PC-3 (cell line): ENCODE measurements around the gene IL3. TPM values are rescaled to one million over a fixed set of nuclear protein-coding genes. Genes with fewer than 3 reads are reported as not detected.

Source experiments
- ATAC-seq: fragments of 200-7000 bp; cut with Tn5 transposase; 2 replicates; pipeline ENCODE4 v1.9.1; 2020; ENCODE audit warnings: mild to moderate bottlenecking, moderate library complexity
- BruUV-seq: library from RNA; stranded (reverse); fragments of 400-500 nt; replicated peaks from 2 replicates; lab custom pipeline; 2021; lab: Mats Ljungman, UMichigan
- CTCF ChIA-PET: fragments of 300-600 bp; sonication (Branson Sonifier 250); formaldehyde crosslinking; loops from one replicate; lab custom pipeline; 2022; ENCODE audit warnings: antibody characterized with exemption; lab: Charles Lee
- POLR2A ChIA-PET: fragments of 300-600 bp; sonication (Branson Sonifier 250); formaldehyde crosslinking; loops from one replicate; lab custom pipeline; 2022; ENCODE audit warnings: antibody characterized with exemption; ENCODE audit not compliant: unreplicated experiment; lab: Charles Lee
- DNase-seq: peaks from one replicate; pipeline ENCODE4 v3.0.0-alpha.2; 2015
- H2AFZ ChIP-seq: fragments of 300-600 bp; sonication (generic); 2 replicates; pipeline ENCODE4 v1.6.0; 2016; ENCODE audit warnings: antibody characterized with exemption, low read length
- H3F3A ChIP-seq: fragments of 300-600 bp; sonication (generic); one replicate; pipeline ENCODE4 v1.6.0; 2017; ENCODE audit warnings: antibody characterized with exemption, low read length, control low read depth, mild to moderate bottlenecking; ENCODE audit not compliant: unreplicated experiment
- H3K27ac ChIP-seq: fragments of 300-600 bp; sonication (generic); 2 replicates; pipeline ENCODE4 v1.5.1; 2016; ENCODE audit warnings: mild to moderate bottlenecking, low read length
- H3K27me3 ChIP-seq: fragments of 300-600 bp; sonication (generic); 2 replicates; pipeline ENCODE4 v1.6.1; 2016; ENCODE audit warnings: low read length, mixed read lengths
- H3K36me3 ChIP-seq: fragments of 300-600 bp; sonication (generic); 2 replicates; pipeline ENCODE4 v1.6.1; 2016; ENCODE audit warnings: low read depth, mixed run types, low read length, mixed read lengths
- H3K4me1 ChIP-seq: fragments of 300-600 bp; sonication (generic); 2 replicates; pipeline ENCODE4 v1.5.1; 2016; ENCODE audit warnings: low read length; ENCODE audit not compliant: insufficient read depth
- H3K4me2 ChIP-seq: fragments of 300-600 bp; sonication (generic); 2 replicates; pipeline ENCODE4 v1.6.0; 2016; ENCODE audit warnings: low read length
- H3K4me3 ChIP-seq: fragments of 300-600 bp; sonication (generic); 2 replicates; pipeline ENCODE4 v1.5.1; 2016; ENCODE audit warnings: mild to moderate bottlenecking, low read length, mixed read lengths
- H3K79me2 ChIP-seq: fragments of 300-600 bp; sonication (generic); 2 replicates; pipeline ENCODE4 v1.6.1; 2017; ENCODE audit warnings: low read length, mixed read lengths
- H3K9ac ChIP-seq: fragments of 300-600 bp; sonication (generic); 2 replicates; pipeline ENCODE4 v1.6.0; 2016; ENCODE audit warnings: mild to moderate bottlenecking, low read length
- H3K9me2 ChIP-seq: fragments of 300-600 bp; sonication (generic); replicated peaks from 2 replicates; pipeline ENCODE4 v1.6.1; 2016; ENCODE audit warnings: mixed run types, low read length, mixed read lengths
- H3K9me3 ChIP-seq: fragments of 300-600 bp; sonication (generic); 2 replicates; pipeline ENCODE4 v1.6.1; 2016; ENCODE audit warnings: low read length, mixed read lengths
- H4K20me1 ChIP-seq: fragments of 300-600 bp; sonication (generic); 2 replicates; pipeline ENCODE4 v1.6.1; 2016; ENCODE audit warnings: low read length, mixed read lengths
- EZH2 ChIP-seq: fragments of 300-600 bp; sonication (generic); IDR thresholded peaks from one replicate; pipeline ENCODE4 v1.6.1; 2017; ENCODE audit warnings: antibody characterized with exemption, mild to moderate bottlenecking, low read length; ENCODE audit not compliant: unreplicated experiment
- EZH2phosphoT487 ChIP-seq: fragments of 300-600 bp; sonication (generic); IDR thresholded peaks from 2 replicates; pipeline ENCODE4 v1.6.1; 2018; ENCODE audit warnings: mild to moderate bottlenecking, antibody characterized with exemption, low read length, borderline replicate concordance
- intact Hi-C: fragments of 100-400 bp; cut with micrococcal nuclease; formaldehyde crosslinking; loops from 2 replicates; pipeline ENCODE4 v1.9.0; 2023
- total RNA-seq: library from RNA; depleted of rRNA; stranded (reverse); fragments of >200 nt; gene quantifications from 2 replicates; pipeline ENCODE4 v1.2.3, GENCODE V29; 2014
- TF ChIP-seq, protein P1 (sequence below): fragments of 300-600 bp; sonication (generic); conservative IDR thresholded peaks from 2 replicates; pipeline ENCODE4 v1.5.1; 2017; ENCODE audit warnings: antibody characterized with exemption, low read depth, mild to moderate bottlenecking, low read length

IL3 gene
- total RNA-seq, 1 experiment from 2014 or later = not detected

DNA sequence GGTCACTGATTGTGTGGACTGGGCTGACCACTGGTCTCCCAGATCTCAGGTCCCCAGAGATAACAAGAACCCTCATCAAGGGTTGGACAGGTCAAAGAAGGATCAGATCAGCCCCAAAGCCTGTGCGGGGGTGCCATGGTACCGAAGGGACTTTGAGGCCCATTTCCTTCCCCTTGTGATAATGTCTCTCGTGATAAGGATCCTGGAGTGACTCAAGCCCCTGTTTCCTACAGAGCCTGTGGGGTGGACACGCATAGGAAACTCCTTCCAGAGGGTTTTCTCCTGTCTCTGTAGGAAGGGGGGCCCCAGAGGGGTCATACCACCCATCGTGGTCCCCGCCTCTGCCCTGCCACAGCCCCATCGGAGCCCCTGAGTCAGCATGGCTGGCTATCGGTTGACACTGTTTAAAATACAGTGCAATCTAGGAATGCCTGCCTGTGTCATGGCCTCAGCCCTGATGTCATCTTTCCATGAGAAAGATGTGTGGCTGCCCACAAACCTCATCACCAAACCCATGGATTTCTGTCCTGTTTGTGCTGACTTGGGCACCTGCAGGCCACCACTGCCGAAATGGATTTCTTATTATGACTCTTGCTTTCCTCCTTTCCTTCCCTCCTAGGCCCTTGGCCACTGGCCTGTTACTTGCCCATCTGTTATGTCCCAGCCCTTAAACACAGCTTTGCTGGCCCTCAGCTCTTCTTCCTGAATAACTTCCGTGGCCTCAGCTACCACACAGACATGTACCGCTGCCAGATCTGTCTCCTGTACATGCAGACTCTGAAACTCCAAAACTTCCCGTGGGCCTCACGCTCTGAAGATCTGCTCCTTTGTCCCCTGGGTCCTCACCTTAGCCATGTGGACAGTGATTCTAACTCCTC is 10.2 kb downstream of the IL3 start:
- H3K4me1 ChIP-seq = peaks cover 36% of the 10 kb centered on the region
- no peak overlapping the region for H3K27ac ChIP-seq
- H3K9me3 ChIP-seq = no peaks in the 10 kb centered on the region
- BruUV-seq = no TSS peak
- H3K27me3 ChIP-seq = no peaks in the 10 kb centered on the region
- no peaks in the 10 kb centered on the region for H4K20me1 ChIP-seq
- no peak for ATAC-seq
- no peaks in the 10 kb centered on the region for H3K36me3 ChIP-seq
- no peak for DNase-seq
- H3K4me2 ChIP-seq = no peak overlapping the region
- TF ChIP-seq EZH2phosphoT487 (no peak), EZH2 (no peak)
- TF ChIP-seq, protein P1, sequence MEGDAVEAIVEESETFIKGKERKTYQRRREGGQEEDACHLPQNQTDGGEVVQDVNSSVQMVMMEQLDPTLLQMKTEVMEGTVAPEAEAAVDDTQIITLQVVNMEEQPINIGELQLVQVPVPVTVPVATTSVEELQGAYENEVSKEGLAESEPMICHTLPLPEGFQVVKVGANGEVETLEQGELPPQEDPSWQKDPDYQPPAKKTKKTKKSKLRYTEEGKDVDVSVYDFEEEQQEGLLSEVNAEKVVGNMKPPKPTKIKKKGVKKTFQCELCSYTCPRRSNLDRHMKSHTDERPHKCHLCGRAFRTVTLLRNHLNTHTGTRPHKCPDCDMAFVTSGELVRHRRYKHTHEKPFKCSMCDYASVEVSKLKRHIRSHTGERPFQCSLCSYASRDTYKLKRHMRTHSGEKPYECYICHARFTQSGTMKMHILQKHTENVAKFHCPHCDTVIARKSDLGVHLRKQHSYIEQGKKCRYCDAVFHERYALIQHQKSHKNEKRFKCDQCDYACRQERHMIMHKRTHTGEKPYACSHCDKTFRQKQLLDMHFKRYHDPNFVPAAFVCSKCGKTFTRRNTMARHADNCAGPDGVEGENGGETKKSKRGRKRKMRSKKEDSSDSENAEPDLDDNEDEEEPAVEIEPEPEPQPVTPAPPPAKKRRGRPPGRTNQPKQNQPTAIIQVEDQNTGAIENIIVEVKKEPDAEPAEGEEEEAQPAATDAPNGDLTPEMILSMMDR = no peak
- H3K9ac ChIP-seq = no peak overlapping the region
- intact Hi-C loops = no loop called here
- no peaks in the 10 kb centered on the region for H3K9me2 ChIP-seq
- POLR2A ChIA-PET = no interaction called here
- CTCF ChIA-PET = no interaction called here
- H3K79me2 ChIP-seq = peaks cover 13% of the 10 kb centered on the region
- no peak overlapping the region for H3K4me3 ChIP-seq
- no peak overlapping the region for H2AFZ ChIP-seq
- no peaks in the 10 kb centered on the region for H3F3A ChIP-seq

DNA sequence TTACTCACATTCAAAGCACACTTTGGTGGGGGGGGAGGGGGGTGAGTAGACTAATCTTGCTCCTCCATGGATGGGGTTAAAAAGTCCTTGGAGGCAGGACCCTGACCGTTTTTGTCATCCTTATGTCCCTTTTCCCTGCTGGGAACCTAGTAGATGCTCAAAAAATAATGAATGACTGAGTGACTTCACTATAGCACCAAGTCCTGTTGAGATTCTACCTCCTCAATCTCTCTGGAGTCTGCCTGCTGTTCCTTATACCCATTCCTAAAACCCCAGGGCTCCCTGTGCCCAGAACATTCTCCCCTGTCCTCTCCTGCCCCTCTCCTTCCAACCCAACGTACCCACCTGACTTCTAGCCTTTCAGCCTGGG is 10.9 kb downstream of the IL3 start:
- Histone ChIP-seq H3K27ac (no peak overlapping the region), H3K9me3 (no peaks in the 10 kb centered on the region), H3F3A (no peaks in the 10 kb centered on the region), H3K27me3 (no peaks in the 10 kb centered on the region), H3K9me2 (no peaks in the 10 kb centered on the region), H2AFZ (no peak overlapping the region), H3K4me1 (peaks cover 34% of the 10 kb centered on the region), H3K36me3 (no peaks in the 10 kb centered on the region), H3K4me2 (no peak overlapping the region), H4K20me1 (no peaks in the 10 kb centered on the region), H3K4me3 (no peak overlapping the region), H3K9ac (no peak overlapping the region), H3K79me2 (peaks cover 13% of the 10 kb centered on the region)
- intact Hi-C loops = no loop called here
- no TSS peak for BruUV-seq
- POLR2A ChIA-PET = no interaction called here
- CTCF ChIA-PET = no interaction called here
- TF ChIP-seq EZH2phosphoT487 = no peak
- ATAC-seq (no peak), DNase-seq (no peak)

DNA sequence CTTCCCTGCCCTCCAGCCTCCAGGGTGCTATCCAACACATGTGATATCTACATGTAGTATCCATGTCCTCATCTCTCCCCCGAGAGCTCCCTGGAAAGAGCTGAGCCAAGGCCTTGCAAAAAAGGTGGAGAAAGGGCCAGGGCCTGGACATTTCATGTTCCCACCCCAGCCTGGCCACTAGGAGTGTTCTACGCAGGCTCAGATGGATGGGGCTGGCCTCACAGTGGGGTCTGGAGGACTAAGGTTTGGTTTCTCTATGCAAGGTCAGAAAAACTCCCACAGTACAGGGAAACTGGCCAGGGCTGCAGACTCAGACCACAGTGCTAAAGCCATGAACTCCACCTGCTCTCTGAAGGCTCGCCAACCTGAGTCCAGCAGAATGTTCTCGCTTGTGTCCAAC is 11.6 kb downstream of the IL3 start:
- no peak overlapping the region for H2AFZ ChIP-seq
- no peak overlapping the region; the same call in 1 of the 2 replicates for H3K27ac ChIP-seq
- H3F3A ChIP-seq = no peaks in the 10 kb centered on the region
- H3K4me1 ChIP-seq = peaks cover 34% of the 10 kb centered on the region
- intact Hi-C loops = loop anchor here (2.0 kb wide), 2 partner anchors 31 to 63 kb away; no protein-coding TSS in a partner anchor
- H3K4me3 ChIP-seq = no peak overlapping the region
- TF ChIP-seq EZH2 (no peak), EZH2phosphoT487 (no peak)
- TF ChIP-seq, protein P1 = no peak
- ChIA-PET POLR2A (no interaction called here), CTCF (no interaction called here)
- H3K4me2 ChIP-seq = no peak overlapping the region
- peaks cover 13% of the 10 kb centered on the region for H3K79me2 ChIP-seq
- DNase-seq (no peak), ATAC-seq (no peak)
- H3K9me2 ChIP-seq = no peaks in the 10 kb centered on the region
- no TSS peak for BruUV-seq
- H3K9ac ChIP-seq = no peak overlapping the region
- no peaks in the 10 kb centered on the region for H3K36me3 ChIP-seq
- H3K27me3 ChIP-seq = no peaks in the 10 kb centered on the region
- H3K9me3 ChIP-seq = no peaks in the 10 kb centered on the region
- no peaks in the 10 kb centered on the region for H4K20me1 ChIP-seq
